NCI-H146 treated with DMSO at 0.1 percent for 48 hours (cell line): ENCODE data around the gene CD36.

Experiments
- DNase-seq: peaks from one replicate; lab custom pipeline; 2025; ENCODE audit not compliant: unreplicated experiment; lab: John Stamatoyannopoulos, UW

Gene CD36

DNA sequence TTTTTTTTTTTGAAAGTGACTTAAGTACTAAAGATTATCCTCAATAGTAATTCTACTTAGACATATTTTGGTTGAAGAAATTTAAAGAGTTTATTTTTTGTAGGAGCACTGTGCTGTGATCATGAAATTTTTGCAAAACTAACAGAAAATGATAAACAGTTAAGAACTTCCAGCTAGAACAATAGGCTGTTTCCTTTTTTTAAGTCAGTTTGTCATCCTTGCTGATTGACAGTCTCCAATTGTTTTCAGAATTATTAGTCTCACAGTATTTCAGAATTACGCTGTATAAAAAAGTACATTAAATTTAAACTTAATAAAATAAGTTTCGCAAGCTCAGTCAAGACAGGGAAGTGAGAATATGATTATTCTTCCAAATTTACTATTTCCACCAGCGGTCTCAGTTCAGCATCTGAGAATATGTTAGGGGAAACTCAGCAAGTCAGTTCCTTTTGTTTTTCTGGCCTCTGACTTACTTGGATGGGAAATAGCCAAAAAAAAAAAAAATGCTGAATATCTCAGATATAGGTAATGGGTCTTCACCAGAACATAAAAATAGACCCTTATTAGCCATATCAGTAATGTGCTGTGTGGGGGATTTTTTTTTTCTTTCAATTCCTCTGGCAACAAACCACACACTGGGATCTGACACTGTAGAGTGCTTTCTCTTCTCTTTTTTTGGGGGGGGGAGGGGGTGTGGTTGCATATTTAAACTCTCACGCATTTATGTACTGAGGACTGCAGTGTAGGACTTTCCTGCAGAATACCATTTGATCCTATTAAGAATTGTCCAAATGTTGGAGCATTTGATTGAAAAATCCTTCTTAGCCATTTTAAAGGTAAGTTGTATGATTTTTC is at the start of gene CD36:
TSS of gene CD36 (plus strand) at position 732 of the 855 bp plus-strand sequence. CDS start 8,099 bp downstream, outside the sequence.
- no peak for DNase-seq

DNA sequence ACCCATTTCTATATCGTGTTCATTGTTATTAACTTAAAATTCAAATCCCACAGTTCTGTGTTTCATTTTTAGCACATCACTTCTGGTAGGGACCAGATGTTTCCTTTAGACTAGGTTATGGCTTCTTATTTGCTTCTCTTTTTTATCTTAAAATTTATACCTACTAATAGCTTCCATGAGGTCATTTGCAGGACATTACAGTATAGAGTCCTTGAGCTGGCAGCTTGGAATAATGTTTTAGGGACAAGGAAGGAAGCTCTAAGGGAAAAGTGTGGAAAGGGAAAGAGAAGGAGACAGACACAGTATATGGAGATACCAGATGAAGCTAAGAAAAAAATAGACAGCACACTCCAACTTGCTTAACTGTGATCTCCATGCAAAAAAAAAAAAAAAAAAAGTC is 48.8 kb upstream of the CD36 start:
- no peak for DNase-seq

DNA sequence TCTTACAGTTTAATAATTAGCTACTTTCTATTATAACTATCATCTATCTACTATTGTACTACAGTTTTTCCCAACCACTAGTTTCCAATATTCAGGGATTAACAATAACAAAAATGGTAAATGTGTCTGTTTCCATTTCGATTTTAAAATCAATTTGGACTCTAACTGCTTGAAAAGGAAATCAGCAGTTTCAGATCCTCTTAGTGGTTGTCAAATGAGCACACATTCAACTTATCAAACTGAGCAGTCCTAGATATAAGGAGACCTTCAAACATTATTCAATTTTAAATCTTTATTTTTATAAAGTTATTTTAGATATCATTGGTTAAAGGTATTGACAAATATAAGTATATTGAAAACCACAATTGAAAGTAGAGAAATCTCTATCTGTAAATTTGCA is 46.8 kb upstream of the CD36 start:
- DNase-seq: no peak

DNA sequence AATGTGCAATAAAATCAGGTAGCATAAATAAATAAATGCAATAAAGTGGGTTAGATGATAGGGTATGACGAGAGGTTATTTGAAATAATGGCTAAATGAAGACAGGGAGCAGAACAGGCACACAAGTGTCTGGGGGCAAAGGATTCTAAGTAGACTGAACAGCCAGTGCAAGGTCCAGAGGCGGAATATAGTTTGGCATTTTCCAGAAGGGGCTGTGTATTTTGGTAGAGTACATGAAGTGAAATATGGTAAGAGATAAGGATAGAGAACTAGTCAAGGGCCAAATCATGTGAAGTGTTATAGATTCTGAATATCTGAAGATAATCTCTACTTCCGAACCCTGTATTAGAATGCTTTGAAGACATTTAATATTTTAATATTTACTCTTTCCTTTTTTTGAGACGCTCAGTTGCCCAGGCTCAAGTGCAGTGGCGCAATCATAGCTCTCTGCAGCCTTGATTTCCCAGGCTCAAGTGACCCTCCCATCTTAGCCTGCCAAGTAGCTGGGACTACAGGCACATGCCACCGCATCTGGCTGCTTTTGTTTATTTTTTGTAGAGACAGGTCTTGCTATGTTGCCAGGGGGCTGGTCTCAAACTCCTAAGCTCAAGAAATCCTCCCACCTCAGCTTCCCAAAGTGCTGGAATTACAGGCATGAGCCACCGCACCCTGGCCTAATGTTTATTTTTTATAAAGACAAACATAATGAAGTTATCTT is 44.4 kb upstream of the CD36 start:
- no peak for DNase-seq

DNA sequence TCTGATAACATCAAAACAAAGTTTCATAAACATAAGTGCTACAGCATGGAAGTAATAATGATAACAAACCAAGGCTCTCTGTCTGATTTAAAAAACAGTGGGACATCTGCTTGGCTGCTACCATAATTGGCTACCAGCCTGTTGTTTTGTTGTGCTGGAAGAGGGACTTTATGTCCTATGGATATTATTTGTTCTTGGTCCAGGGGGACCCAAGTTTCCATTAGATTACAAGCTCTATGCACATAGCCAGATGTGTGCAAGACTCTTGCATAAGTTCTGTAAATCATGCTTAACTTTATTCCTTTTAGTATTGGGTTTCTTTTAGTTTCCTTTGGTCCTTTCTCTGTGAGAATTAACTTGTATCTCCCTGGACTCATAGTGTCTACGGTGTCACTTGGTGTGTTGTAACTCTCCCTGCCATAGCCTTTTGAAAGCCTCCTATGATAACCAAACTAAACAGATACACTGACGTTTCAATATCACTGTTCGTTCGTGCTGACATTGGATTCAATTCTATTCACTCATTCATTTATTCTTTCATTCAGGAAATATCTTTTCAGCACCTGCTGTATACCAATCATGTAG is 41.4 kb upstream of the CD36 start:
- no peak for DNase-seq

DNA sequence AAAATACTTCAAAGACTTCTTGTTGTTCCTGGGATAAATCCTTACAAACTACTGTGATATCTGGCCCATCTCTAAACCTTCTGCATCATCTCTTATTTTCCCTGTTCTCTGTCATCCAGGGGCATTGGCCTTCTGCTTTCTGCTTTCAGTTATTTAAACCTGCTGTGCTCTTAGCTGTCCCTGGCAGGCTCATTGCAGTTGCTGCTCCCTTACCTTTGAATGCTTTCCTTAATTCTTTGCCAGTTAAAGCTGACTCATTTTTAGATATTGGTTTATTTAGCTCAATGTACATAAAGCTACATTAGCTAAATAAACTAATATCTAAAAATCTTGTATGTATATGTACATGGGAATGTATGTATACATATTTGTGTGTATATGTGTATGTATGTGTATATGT is 40.6 kb upstream of the CD36 start:
- DNase-seq: no peak

DNA sequence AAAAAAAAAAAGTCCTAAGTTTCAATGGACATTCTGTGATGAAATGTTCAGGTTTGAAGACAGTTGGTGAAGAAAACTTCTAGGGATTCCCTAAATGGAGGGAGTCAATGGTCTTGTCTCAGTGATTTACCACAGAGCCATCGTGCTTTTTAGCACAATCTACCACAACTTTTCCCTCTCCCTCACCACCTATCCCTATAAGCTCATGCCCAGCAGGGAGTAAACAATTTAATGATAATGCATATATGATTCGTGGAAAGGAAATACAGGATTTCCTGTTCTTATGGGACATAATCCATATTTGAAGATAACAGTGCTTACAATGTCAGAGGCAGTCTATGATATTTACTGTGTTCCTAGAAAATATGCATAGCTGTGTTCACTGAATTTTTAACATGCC is 38.4 kb upstream of the CD36 start:
- DNase-seq: no peak

DNA sequence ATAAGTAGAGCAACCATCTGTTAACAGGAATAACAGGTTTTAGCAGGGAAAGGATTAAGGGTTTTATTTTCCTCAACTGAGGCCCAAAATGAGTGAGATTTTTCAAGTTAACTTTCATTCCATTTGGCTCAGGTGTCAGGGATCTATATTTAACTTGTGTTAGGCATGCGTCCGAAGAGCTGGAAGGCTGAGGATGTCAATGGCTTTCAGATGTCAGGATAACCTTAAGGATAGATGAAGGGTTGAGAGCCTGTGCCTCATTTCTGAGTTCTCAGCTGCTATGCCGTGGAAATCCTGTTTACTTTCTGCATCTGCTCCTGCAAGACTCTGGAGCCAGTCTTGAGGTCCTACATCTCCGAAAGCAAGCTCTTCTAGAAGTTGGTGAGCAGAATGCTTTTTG is 36.4 kb upstream of the CD36 start:
- no peak for DNase-seq

DNA sequence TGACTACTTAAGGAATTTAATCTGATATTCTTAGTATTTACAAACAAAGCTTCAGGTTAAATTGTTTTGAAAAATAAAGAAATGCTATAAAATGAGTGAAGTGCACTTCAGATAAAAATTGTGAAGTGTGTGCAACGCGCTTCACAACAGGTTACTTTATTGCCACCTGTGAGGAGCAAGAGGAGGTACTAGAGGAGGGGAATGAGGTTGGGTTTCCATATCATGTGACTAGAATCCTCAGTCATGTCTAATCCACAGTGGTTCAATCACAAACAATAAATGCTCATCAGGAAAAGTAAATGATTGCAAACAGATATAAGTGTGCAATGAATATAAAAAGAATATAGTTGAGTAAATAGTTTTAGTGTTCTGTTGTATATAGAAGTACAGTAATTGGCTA is 34.5 kb upstream of the CD36 start:
- no peak for DNase-seq

DNA sequence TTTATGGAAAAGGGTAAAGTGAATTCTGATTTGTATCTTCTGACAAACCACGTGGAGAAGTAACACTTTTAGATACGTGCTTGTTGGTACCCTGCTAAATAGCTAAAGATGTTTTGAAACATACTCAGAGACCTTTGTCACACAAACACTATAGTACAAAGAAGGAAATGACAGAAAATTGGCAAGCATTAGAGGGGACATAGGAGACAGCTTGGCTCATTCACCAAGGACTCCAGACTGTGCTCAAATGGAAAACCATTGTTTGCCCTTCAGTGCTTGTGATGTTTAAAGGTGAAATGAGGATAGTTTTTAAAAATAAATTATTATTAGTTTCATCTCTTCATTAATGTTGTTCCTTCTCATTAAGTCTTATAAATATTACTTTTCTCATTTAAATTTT is 34.0 kb upstream of the CD36 start:
- DNase-seq: no peak

DNA sequence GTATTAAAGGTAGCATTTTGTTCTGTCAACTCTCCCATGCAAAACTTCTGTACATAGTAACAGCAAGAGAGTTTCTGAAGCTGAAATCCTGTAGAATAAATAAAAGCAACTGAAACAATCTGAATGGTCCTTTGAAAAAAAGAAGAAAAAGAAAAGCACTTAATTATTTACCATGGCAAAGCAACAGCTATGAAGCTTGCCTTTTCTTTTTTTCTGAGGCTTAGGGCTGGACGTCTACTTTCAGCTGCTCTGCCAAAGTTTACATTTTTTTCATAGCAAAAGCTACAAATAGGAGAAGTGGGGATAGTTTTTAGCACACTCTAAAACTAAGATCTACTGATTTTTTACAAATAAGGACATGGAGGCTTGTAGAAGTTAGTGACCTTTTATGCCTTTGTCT is 31.3 kb upstream of the CD36 start:
- DNase-seq: no peak

DNA sequence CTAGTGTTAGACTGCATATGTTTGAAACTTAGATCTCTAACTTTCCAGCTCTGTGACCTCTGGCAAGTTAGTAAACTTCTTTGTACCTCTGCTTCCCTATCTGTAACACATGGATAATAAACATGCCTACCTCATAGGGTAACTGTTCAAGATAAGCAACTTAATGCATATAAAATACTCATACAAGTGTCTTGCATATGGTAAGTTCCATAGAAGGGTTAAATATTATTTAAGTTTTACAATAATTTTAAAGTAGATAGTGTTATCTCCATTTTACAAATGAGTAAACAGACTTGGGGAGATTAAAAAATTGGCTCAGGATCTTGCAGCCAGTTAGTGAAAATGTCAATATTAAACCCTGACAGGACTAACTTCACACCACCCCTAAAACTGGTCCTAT is 30.1 kb upstream of the CD36 start:
- DNase-seq: no peak

DNA sequence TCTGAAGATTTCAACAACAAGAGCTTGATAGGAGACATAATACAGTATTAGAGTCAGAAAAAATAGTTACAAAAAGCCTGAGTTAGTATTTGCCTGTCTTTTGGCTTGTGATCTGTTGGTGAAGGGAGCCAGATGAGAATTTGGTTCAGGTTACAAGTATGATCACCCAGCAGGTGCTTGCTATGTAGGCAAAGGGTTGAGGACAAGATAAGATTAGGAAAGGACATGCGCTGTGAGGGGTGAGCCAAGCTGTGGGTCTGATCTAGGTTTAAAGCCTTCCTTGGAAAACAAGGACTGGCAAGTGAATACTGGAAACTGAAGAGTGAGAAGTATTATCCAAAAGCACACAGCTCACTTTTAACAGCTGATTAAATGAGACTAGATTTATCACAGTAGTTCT is 28.7 kb upstream of the CD36 start:
- DNase-seq: peak; percentile 58

DNA sequence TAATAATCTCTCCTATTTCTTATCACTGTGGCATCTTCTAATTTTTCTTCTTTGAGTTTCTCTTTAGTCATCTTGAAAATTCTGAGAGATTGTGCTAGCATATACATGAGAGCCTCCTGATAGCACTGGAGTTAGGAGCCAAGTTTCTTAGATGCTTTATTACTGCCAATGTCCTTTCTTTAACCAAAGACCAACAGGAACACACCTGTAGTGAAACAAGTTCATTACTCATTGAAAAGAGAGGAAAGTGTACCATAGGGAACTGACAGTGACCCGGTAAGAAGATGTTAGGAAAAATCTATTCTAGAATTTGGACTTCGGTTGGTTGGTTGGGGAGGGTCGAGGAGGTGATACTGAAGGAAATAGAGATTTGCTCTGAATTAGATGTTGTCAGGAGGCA is 27.1 kb upstream of the CD36 start:
- peak; percentile 74 for DNase-seq

DNA sequence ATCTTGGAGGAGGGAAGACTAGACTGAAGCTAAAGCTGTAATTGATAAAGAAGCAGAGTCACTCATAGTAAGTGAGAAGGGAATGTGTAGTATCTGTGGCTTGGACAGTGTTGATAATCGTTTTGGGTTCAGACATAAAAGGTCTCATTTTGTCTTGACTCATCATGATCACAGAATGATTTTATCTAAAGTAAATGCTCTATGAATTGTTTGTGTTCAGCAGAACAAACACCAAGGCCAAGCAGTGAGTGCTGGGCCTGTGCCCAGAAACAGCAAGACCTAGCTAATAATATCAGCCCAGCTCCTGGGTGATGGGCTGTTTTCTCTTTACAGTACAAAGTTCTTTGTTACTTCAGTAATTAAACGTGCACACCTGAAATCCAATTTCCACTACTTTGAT is 26.7 kb upstream of the CD36 start:
- DNase-seq: peak; percentile 91

DNA sequence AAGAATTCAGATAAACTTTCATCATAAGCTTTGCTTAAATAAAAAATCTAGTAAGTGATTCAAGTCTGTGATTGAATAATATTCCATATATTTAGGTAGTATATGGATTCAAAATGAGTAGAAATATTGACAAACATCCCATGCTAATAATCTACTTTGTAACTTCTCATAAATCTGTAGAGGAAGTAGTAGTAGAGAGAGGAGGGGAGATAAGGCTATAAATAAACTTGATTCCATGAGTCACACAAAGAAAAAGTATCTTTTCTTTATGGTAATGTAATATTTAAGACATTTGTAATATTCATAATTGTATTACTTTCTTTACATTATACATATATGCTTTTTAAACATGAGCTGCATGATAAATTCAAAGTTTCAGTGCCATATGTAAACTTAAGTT is 25.6 kb upstream of the CD36 start:
- DNase-seq: no peak

DNA sequence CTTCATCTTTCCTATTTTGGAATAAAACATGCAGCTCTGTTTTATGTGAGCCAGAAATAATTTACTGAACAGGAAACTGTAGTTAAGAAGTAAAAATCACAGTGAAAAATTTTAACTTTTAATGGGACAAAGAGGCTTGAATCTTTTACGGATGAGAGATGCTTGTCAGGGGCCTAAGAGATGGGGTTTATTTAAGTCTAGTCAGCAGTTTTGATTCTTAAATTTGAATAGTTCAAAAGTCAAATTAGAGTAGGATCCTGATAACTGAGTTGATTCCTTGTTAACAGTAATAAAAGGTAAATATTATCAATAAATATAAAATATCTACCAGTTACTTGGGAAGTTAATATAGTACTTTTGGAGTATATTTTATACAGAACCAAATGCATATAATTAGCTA is 24.9 kb upstream of the CD36 start:
- no peak for DNase-seq

DNA sequence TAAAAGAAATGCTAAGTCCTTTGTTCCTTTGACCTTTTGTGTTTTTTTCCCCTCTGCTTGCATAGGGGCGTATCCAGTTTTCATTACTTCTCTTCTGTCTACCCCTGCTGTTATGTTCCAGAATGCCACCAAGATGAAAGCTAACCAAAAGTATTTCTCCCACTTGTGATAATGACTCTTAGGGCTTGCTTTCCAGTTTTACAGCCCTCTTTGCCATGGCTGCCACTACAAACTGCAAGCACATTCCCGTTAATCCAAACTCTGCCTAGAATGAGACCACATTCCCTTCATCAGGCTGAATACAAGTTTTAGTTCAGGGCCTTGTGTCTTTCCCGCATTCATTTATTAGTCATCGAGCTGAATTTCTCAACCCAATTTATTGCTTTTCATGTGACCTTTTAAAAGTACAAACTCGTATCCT is 23.6 kb upstream of the CD36 start:
- no peak for DNase-seq

DNA sequence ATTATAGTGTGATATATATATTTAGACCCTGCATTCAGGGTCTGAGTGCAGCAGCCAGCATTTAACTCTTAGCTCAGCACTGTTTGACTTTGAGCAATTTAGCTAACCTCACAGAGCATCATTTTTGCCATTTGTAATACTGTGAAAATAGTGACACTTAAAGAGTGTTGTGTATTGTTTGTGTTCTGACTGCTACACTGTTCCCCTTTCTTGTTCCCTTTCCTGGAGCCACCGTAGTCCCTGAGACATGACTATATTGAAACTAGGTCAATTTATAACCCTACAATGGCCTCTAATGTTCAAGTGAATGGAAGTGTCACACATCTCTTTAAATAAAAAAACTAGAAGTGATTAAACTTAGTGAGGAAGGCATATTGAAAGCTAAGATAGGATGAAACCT is 20.3 kb upstream of the CD36 start:
- DNase-seq: no peak

DNA sequence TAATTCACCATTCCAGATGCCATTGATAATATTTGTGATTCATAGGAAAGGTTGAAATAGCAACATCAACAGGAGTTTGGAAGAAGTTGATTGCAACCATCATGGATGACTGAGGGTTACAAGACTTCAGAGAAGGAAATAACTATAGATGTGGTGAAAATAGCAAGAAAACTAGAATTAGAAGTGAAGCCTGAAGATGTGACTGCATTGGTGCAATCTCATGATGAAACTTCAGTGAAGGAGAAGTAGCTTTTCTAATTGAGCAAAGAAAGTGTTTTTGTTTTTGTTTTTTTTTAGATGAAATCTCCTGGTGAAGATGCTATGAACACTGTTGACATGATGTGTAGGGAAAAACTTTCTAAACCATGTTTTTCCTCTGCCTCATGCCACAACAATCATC is 18.7 kb upstream of the CD36 start:
- no peak for DNase-seq

DNA sequence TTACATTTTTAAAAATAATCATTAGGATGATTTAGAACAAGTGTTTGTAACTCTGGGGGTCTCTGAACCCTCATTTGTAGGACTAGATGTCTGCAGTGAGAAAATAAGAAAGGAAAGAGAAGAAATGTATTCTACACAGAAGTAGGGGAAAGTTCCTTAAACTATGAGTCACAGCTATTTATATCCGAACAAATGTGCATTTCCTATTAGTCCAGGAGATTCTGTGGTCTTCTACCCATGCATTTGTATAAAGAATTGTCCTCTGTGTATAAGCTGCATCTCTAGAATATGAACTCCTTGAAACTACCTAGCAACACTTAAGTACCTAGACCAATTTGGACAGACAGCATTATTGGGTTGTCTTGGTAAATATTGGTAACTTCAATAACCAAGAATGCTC is 15.9 kb upstream of the CD36 start:
- no peak for DNase-seq
